ENCODE data around the gene HYAL1.
"Not testable (repeated sequence)": the region's sequence is repeated elsewhere in the genome, so short reads cannot be mapped to it uniquely, and the experiment has no call there.

The HYAL1 gene

DNA sequence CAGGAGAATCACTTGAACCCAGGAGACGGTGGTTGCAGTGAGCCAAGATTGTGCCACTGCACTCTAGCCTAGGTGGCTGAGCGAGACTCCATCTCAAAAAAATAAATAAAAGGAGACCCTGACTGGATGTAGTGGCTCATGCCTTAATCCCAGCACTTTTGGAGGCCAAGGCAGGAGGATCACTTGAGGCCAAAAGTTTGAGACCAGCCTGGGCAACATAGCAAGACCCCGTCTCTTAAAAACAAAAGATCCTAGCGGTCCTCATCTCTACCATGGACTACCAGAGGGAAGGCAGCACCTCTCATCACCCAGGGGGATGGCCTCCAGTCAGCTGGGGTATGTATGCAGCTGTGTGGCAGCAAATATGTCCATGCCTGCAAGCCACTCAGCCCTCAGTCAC lies 41.2 kb downstream of the HYAL1 start:
- H3K4me3 ChIP-seq (ENCODE audit: low read depth, low read length); H3K9ac ChIP-seq (ENCODE audit: low read length); H3K27ac ChIP-seq (ENCODE audit: low read depth, low read length); H3K9me3 ChIP-seq (ENCODE audit: control insufficient read depth, insufficient read depth, low read depth, low read length); H3K27me3 ChIP-seq (ENCODE audit: control insufficient read depth, insufficient read depth, low read length): not testable (repeated sequence)
- H3K36me3 ChIP-seq (ENCODE audit: control insufficient read depth, insufficient read depth, low read length) = peaks cover 12% of the 10 kb centered on the region
- H3K4me1 ChIP-seq (ENCODE audit: control insufficient read depth, insufficient read depth, low read length) = peaks cover 56% of the 10 kb centered on the region

DNA sequence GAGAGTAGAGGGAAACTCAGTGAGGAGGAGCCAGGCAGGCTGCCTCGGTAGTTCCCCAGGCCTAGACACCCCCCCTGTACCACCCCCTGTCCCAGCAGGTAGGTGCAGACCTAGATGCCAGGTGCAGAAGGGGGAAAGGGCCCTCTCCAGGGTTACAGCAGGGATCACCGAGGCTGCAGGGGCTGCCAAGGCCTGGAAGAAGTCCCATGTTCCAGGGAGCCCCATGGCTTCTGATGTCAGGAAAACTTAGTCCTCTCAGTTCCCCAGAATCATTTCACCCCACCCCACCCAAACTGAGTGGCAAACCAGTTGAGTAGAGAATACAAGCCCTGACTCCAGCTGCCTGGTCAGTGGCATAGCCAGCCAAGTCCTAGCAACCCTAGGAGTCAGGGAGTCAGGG lies 41.9 kb downstream of the HYAL1 start:
- H3K4me3 ChIP-seq (ENCODE audit: low read depth, low read length) = no peak overlapping the region
- H3K9me3 ChIP-seq (ENCODE audit: control insufficient read depth, insufficient read depth, low read depth, low read length) = no peaks in the 10 kb centered on the region
- peaks cover 49% of the 10 kb centered on the region for H3K4me1 ChIP-seq (ENCODE audit: control insufficient read depth, insufficient read depth, low read length)
- H3K9ac ChIP-seq (ENCODE audit: low read length) = no peak overlapping the region
- H3K27me3 ChIP-seq (ENCODE audit: control insufficient read depth, insufficient read depth, low read length) = no peaks in the 10 kb centered on the region
- no peak overlapping the region; the same call in 1 of the 2 replicates for H3K27ac ChIP-seq (ENCODE audit: low read depth, low read length)
- peaks cover 19% of the 10 kb centered on the region for H3K36me3 ChIP-seq (ENCODE audit: control insufficient read depth, insufficient read depth, low read length)

GRCh38 chr3:50260942-50261441 lies 42.4 kb downstream of the HYAL1 start:
- H3K9ac ChIP-seq (ENCODE audit: low read length) = peak overlapping the region; percentile 81
- peaks cover 44% of the 10 kb centered on the region for H3K4me1 ChIP-seq (ENCODE audit: control insufficient read depth, insufficient read depth, low read length)
- H3K4me3 ChIP-seq (ENCODE audit: low read depth, low read length) = peak overlapping the region; percentile 51
- peaks cover 24% of the 10 kb centered on the region for H3K36me3 ChIP-seq (ENCODE audit: control insufficient read depth, insufficient read depth, low read length)
- H3K9me3 ChIP-seq (ENCODE audit: control insufficient read depth, insufficient read depth, low read depth, low read length) = no peaks in the 10 kb centered on the region
- H3K27ac ChIP-seq (ENCODE audit: low read depth, low read length) = peak overlapping the region; percentile 93; the same call in 1 of the 2 replicates
- no peaks in the 10 kb centered on the region for H3K27me3 ChIP-seq (ENCODE audit: control insufficient read depth, insufficient read depth, low read length)

GRCh38 chr3:50260027-50260941 lies 43.1 kb downstream of the HYAL1 start:
- Histone ChIP-seq H3K27me3 (ENCODE audit: control insufficient read depth, insufficient read depth, low read length) (no peaks in the 10 kb centered on the region), H3K4me3 (ENCODE audit: low read depth, low read length) (peak overlapping the region; percentile 51), H3K9me3 (ENCODE audit: control insufficient read depth, insufficient read depth, low read depth, low read length) (no peaks in the 10 kb centered on the region), H3K36me3 (ENCODE audit: control insufficient read depth, insufficient read depth, low read length) (peaks cover 27% of the 10 kb centered on the region), H3K27ac (ENCODE audit: low read depth, low read length) (peak overlapping the region; percentile 93), H3K9ac (ENCODE audit: low read length) (peak overlapping the region; percentile 81), H3K4me1 (ENCODE audit: control insufficient read depth, insufficient read depth, low read length) (peaks cover 36% of the 10 kb centered on the region)

GRCh38 chr3:50259432-50260026 lies 43.8 kb downstream of the HYAL1 start:
- peaks cover 34% of the 10 kb centered on the region for H3K4me1 ChIP-seq (ENCODE audit: control insufficient read depth, insufficient read depth, low read length)
- H3K9me3 ChIP-seq (ENCODE audit: control insufficient read depth, insufficient read depth, low read depth, low read length) = no peaks in the 10 kb centered on the region
- H3K4me3 ChIP-seq (ENCODE audit: low read depth, low read length) = peak overlapping the region; percentile 41; the same call in 1 of the 2 replicates
- peak overlapping the region; percentile 3; the same call in 1 of the 2 replicates for H3K27ac ChIP-seq (ENCODE audit: low read depth, low read length)
- no peaks in the 10 kb centered on the region for H3K27me3 ChIP-seq (ENCODE audit: control insufficient read depth, insufficient read depth, low read length)
- H3K36me3 ChIP-seq (ENCODE audit: control insufficient read depth, insufficient read depth, low read length) = peaks cover 35% of the 10 kb centered on the region
- H3K9ac ChIP-seq (ENCODE audit: low read length) = peak overlapping the region; percentile 49

GRCh38 chr3:50258979-50259378 lies 44.4 kb downstream of the HYAL1 start:
- Histone ChIP-seq H3K27ac (ENCODE audit: low read depth, low read length) (no peak overlapping the region), H3K4me3 (ENCODE audit: low read depth, low read length) (no peak overlapping the region), H3K36me3 (ENCODE audit: control insufficient read depth, insufficient read depth, low read length) (peaks cover 40% of the 10 kb centered on the region), H3K27me3 (ENCODE audit: control insufficient read depth, insufficient read depth, low read length) (no peaks in the 10 kb centered on the region), H3K4me1 (ENCODE audit: control insufficient read depth, insufficient read depth, low read length) (peaks cover 29% of the 10 kb centered on the region), H3K9ac (ENCODE audit: low read length) (no peak overlapping the region), H3K9me3 (ENCODE audit: control insufficient read depth, insufficient read depth, low read depth, low read length) (no peaks in the 10 kb centered on the region)

DNA sequence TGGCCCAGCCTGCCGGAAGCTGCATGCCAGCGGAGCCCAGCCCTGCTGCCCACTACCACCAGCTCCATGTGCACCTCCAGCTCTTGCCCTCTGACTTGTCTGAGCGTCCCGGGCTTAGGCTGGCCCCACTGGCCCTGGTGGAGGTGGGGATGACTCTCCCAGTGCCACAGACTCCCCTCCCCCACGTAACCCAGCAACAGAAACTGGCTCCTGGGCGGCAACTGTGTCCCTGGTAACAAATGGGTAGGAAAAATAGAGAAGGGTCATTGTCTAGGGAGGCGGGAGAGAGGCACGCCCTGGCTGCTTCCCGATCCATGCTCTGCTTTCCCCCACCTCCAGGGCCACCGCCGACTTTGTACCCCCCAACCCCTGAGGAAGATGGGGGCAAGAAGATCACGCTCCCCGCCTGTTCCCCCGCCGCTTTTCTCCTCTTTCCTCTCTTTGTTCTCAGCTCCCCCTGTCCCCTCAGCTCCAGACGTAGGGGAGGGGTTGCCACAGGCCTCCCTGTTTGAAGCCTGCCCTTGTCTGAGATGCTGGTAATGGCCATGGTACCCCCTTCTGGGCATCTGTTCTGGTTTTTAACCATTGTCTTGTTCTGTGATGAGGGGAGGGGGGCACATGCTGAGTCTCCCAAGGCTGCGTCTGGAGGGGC lies 45.2 kb downstream of the HYAL1 start:
- H3K9ac ChIP-seq (ENCODE audit: low read length) = no peak overlapping the region
- H3K36me3 ChIP-seq (ENCODE audit: control insufficient read depth, insufficient read depth, low read length) = peaks cover 47% of the 10 kb centered on the region
- H3K27ac ChIP-seq (ENCODE audit: low read depth, low read length) = no peak overlapping the region
- H3K27me3 ChIP-seq (ENCODE audit: control insufficient read depth, insufficient read depth, low read length) = no peaks in the 10 kb centered on the region
- H3K9me3 ChIP-seq (ENCODE audit: control insufficient read depth, insufficient read depth, low read depth, low read length) = no peaks in the 10 kb centered on the region
- H3K4me3 ChIP-seq (ENCODE audit: low read depth, low read length) = no peak overlapping the region
- peaks cover 23% of the 10 kb centered on the region for H3K4me1 ChIP-seq (ENCODE audit: control insufficient read depth, insufficient read depth, low read length)

DNA sequence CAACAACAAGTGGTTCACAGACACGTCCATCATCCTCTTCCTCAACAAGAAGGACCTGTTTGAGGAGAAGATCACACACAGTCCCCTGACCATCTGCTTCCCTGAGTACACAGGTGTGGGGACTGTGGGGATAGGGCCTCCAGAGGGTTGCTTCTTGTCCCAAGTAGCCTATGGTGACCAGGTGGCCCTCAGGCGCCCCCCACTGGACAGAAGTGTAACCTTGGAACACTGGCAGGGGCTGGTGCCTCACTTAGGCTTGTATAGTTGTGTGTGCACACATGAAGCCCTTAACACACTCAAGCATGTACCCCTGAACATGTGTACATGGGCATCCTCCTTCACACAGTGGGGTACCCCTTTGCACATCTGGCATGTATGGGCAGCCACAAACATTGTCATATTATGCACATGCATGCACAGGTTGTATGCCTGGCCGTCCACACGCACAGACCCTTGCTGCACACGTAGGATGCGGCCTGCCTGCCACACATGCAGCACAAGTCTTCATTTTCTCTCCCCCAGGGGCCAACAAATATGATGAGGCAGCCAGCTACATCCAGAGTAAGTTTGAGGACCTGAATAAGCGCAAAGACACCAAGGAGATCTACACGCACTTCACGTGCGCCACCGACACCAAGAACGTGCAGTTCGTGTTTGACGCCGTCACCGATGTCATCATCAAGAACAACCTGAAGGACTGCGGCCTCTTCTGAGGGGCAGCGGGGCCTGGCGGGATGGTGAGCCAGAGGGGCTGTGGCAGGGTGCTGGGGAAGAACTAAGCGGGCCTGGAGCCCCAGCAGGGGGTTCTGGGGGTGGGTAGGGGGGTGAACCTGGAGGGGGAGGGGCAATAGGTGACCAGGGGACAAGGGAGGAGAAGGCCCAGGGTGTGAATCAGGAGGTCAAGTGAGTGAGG lies 46.1 kb downstream of the HYAL1 start:
- Histone ChIP-seq H3K4me3 (ENCODE audit: low read depth, low read length) (no peak overlapping the region), H3K36me3 (ENCODE audit: control insufficient read depth, insufficient read depth, low read length) (peaks cover 56% of the 10 kb centered on the region), H3K27ac (ENCODE audit: low read depth, low read length) (no peak overlapping the region), H3K9me3 (ENCODE audit: control insufficient read depth, insufficient read depth, low read depth, low read length) (no peaks in the 10 kb centered on the region), H3K27me3 (ENCODE audit: control insufficient read depth, insufficient read depth, low read length) (no peaks in the 10 kb centered on the region), H3K4me1 (ENCODE audit: control insufficient read depth, insufficient read depth, low read length) (peaks cover 23% of the 10 kb centered on the region), H3K9ac (ENCODE audit: low read length) (no peak overlapping the region)

GRCh38 chr3:50255251-50255615 lies 48.1 kb downstream of the HYAL1 start:
- no peaks in the 10 kb centered on the region for H3K9me3 ChIP-seq (ENCODE audit: control insufficient read depth, insufficient read depth, low read depth, low read length)
- no peaks in the 10 kb centered on the region for H3K27me3 ChIP-seq (ENCODE audit: control insufficient read depth, insufficient read depth, low read length)
- peaks cover 72% of the 10 kb centered on the region for H3K36me3 ChIP-seq (ENCODE audit: control insufficient read depth, insufficient read depth, low read length)
- H3K9ac ChIP-seq (ENCODE audit: low read length) = no peak overlapping the region
- peaks cover 12% of the 10 kb centered on the region for H3K4me1 ChIP-seq (ENCODE audit: control insufficient read depth, insufficient read depth, low read length)
- no peak overlapping the region for H3K4me3 ChIP-seq (ENCODE audit: low read depth, low read length)
- no peak overlapping the region for H3K27ac ChIP-seq (ENCODE audit: low read depth, low read length)

- H3K27ac ChIP-seq (ENCODE audit: low read depth, low read length) = no peak overlapping the region
- H3K4me1 ChIP-seq (ENCODE audit: control insufficient read depth, insufficient read depth, low read length) = peaks cover 10% of the 10 kb centered on the region
- H3K4me3 ChIP-seq (ENCODE audit: low read depth, low read length) = no peak overlapping the region
- peaks cover 77% of the 10 kb centered on the region for H3K36me3 ChIP-seq (ENCODE audit: control insufficient read depth, insufficient read depth, low read length)
- no peak overlapping the region for H3K9ac ChIP-seq (ENCODE audit: low read length)
- H3K27me3 ChIP-seq (ENCODE audit: control insufficient read depth, insufficient read depth, low read length) = no peaks in the 10 kb centered on the region
- no peaks in the 10 kb centered on the region for H3K9me3 ChIP-seq (ENCODE audit: control insufficient read depth, insufficient read depth, low read depth, low read length)
These were observed 48.7 kb downstream of the HYAL1 start for GRCh38 chr3:50254577-50255250.

Measured in HUES6 (cell line).